Amygdala (tissue), 56 donors: ENCODE measurements around the gene NUP62CL.
A peak's percentile ranks its signal among the peaks of the same experiment; 100 is the strongest.

Source experiments
- DNase-seq, 56 donors: peaks; one replicate each; lab custom pipeline; 2025; lab: John Stamatoyannopoulos, UW

NUP62CL gene

DNA sequence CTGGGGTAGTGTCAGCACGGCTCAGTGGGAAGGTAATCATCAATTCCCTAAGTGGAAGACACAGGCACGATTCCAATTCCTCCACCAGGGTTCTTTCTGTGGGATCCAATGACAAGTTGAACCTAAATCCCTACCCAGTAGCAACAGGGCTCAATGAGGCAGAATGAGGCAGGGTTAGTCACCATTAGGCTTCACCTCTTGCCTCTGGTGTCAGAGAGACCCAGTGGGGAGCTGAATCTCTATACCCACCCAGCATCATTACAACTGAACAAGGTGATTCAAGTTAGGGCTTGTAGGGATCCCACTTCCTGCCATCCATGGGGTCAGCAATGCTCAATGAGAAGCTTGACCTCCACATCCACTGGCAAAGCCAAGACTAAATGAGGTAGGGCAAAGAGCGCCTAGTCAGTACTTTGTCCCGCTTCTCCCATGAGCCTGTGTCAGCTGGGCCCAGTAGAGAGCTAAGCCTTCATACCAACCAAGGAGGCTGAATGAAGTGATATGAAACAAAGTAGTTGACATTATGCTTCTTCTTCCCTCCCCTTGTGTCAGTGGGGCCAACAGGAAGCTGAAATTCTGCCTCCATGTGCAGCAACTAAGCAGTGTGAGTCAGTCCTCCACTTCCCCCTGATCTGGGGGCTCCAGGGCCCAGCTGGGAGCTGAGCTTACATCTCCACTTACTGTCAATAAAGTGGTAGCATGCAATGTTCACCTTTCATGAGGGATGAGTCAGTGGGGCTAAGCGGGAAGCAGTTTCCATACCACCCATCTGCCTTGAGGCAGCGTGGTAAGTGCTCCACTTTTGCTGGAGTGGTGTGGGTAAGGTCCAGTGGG lies 51.2 kb downstream of the NUP62CL start:
- no peak for DNase-seq

DNA sequence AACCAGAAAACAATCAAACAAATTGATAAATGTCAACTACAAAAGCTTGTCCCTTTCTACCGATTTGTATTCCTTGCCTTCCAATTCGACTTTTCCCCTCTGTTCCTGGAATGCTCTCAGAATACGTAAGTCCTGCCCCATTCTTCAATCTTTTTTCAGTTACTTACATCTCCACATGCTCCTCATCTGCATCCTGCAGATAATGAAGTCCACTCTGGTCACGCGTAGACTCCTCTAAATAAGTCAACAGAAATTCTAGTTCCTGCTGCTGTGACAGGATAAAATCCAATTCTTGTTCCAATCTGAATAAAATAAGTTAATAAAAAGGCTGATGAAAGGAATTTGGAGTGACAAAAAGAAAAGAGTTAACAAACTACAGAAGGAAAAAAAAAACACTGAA lies 53.2 kb downstream of the NUP62CL start:
- DNase-seq: no peak

DNA sequence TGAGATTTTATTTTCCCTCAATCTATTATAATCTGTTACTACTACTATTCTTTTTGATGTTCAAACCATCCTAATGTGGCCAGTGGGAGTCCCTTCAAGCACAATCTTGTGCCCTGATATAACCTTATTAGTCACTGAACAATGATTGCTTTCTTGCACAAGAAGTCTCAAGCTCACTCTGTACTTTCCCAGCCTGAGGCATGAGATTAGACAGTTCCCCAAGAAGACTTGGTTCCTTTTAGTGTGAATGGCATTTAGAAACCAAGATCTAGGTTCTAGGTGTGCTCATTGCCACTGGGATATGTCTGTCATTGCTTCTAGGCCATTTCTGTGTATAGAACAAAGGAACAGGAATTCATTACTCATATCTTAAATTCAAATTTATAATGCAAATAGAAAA lies 59.6 kb downstream of the NUP62CL start:
- DNase-seq: no peak

DNA sequence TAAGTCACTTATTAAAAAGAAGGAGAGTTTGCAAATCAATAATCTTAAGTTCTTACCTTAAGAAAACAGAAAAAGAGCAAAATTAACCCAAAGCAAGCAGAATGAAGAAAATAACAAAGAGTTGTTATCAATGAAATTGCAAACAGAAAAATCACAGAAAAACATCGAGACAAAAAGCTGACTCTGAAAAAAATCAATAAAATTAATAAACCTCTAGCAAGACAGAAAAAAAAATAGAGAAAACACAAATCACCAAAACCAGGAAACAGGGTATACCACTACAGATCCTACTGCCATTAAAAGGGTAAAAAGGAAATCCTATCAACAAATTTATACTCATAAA lies 70.3 kb downstream of the NUP62CL start:
- no peak for DNase-seq

DNA sequence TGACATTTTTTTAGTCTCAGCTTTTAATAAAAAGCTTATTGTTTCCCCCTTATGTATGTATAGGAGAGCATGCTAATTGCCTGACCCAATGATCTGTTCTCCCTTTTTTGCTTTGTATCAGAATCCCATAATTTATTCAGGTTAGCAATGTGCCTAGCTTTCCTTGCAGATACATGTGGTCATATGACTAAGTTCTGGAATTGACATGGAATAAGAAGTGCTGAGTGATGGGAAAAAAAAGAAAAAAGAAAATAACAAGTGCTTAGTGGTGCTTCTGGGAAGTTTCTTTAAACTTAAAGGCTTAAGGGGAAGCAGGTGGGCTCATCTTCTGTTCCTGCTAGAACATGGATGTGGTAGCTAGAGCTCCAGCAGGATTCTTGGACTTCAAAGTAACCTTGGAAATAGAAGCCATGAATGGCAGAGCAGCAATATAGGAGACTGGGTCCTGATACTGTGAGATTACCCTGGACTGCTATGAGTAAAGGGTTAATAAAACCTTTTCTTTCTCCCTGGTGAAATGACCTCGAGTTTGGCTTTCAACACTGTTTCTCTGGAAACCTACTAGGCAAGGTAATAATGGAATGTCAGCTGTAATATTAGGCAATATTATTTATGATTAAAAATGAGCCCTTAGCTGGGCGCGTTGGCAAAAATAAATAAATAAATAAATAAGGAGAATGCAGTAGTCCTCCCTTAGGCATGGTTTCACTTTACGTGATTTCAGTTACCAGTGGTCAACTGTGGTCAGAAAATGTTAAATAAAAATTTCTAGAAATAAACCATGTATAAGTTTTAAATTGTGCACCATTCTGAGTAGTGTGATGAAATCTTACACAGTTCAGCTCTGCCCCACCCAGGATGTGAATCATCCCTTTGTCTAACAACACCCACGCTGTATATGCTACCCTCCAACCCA lies 70.9 kb downstream of the NUP62CL start:
- DNase-seq: no peak

DNA sequence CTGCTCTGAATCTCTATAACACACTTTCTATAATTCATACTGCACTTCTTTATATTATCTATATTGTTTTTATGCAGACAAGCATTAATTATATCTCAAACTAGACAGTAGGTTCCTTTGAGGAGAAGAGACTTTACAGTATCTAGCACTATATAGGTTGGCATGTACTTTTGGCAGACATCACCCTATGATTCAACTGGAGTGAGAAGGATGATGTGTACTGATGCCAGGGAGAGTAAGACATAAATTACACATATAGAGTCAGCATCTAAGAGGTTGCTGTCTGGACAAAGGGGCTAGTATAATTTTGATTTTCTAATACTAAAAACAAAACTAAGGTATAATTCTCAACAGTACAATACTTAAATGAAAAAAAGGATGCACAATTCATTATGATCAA lies 82.5 kb downstream of the NUP62CL start:
- DNase-seq: no peak

DNA sequence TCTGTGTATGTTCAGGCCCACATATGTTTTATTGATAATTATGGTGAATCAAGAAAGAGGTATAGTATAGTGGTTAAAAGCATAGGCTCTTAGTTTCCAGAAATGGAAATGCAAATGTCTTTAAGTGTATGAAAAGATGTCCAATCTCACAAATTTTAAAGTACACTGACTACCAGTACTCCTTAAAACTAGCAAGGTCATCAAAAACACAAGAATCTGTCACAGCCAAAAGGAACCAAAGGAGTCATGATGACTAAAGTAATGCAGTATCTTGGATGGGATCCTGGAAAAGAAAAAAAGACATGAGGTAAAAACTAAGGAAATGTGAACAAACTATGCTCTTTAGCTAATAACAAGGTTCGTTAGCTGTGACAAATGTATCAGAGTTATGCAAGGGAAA lies 87.0 kb downstream of the NUP62CL start:
- DNase-seq: no peak

DNA sequence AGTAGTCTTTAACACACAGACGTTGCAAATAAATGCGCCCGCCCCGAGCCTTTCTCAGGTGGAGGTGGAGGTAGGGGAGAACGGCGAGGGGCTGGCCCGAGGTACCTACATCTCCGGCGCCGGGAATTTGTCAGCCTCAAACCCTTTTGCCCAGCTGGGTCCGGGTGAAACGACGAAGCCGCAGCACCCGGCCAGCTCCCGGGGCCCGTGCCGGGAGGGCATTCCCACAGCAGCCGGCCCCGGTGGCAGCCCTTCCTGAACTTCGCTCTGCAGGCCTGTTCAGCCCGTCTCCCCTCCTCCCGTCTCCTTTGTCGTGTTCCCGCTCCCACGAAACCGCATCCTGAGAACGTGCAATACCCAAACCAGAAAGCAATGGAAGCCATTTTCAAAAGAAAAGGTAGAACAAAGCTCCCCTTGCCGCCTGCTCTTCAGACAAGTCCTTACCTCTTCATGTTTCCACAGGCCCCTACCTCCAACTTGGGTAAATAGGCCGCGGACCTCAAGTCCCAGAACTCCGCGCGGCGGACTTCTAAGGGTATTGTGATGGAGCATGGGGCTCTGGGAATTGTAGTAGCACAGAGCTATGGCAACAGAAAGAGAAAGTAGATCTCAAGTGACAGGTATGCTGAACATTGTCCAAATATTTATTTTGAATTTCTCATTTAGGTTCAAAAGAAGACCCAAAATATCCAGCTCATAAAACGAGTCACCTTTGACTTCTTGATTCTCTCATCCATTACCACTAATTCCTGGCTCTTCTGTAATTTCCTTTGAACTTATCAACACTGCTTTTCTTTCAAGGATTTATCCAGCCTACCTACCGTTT lies 87.7 kb downstream of the NUP62CL start, which contains the start of gene RBM41:
Gene RBM41, minus strand, starts transcription at position 501 of the 826 bp plus-strand sequence. Its CDS starts 49 bp downstream, at position 452.
- DNase-seq: peak; percentile 1 to 85 (median 52)

DNA sequence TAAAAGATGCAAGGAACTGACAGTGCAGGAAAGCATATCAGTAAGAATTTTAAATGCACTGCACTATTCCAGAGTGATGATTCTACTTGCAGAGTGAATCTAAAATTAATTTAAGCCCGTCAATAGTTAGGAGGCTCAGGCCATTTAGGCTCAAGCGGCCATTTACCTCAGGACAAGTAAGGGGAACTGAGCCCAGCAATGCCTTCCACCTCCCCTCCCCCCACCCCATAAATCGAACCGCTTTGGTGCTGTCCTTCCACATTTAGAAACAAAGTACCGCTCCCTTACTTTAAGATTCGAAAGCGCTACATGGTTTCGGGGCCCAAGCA lies 88.3 kb downstream of the NUP62CL start:
- DNase-seq: peak in 7 of 56 donors; percentile 1 to 27 (median 4)

DNA sequence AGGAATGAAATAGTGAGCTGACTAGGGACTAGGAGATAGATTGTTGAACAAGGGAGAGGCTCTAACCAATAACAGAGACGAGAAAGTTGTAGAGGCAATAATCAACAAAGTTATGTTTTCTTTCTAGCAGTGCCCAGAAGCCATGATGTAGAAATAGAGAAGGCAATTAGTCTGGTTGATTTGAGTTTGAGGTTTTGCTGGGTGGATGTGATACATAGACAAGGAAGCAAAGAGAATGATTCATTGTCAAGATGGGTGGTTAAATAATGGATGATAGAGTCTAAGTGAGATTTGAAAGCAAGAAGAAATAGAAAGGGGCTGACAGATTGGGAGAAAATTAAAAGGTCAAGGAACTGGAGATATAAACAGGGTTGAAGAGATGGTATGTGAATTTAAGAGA lies 98.8 kb downstream of the NUP62CL start:
- DNase-seq: no peak

DNA sequence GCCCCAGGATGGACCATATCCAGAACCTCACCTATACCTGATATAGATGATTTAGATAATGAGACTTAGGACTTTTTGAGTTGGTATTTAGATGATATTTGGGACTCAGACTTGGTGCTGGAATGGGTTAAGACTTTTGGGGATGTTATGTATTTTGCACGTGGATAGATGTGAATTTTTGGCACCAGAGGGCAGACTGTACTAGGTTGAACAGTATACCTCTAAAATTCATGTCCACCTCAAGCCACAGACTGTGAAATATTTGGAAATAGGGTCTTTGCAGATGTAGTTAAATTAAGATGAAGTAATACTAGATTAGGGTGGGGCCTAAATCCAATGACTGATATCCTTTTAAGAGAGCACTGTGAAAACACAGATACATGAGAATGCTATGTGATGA lies 103.3 kb downstream of the NUP62CL start:
- DNase-seq: no peak

DNA sequence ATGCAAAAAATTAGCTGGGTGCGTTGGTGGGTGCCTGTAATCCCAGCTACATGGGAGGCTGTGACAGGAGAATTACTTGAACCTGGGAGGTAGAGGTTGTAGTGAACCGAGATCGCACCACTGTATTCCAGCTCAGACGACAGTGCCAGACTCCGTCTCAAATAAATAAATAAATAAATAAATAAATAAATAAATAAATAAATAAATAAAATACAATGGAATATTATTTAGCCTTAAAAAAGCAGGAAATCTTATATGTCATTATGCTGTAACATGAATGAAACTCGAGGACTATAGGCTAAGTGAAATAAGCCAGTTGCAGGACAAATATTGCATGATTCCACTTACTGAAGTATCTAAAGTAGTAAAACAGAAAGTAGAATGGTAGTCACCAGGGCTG lies 130.1 kb downstream of the NUP62CL start:
- DNase-seq: no peak
